HCEC 1CT (cell line): Measurements from ENCODE around the gene KCND3.
"Not testable (repeated sequence)": the region's sequence is repeated elsewhere in the genome, so short reads cannot be mapped to it uniquely, and the experiment has no call there.

Experiments
- DNase-seq: peaks from one replicate; pipeline ENCODE4 v3.0.0-alpha.2; 2017

Gene KCND3

GRCh38 chr1:111802110-111802509, 187.4 kb downstream of the KCND3 start:
- no peak for DNase-seq

- DNase-seq, result no peak
Measured at GRCh38 chr1:111801071-111801850, 188.2 kb downstream of the KCND3 start.

GRCh38 chr1:111799722-111800121, 189.7 kb downstream of the KCND3 start:
- not testable (repeated sequence) for DNase-seq

GRCh38 chr1:111798580-111798979, 190.9 kb downstream of the KCND3 start:
- no peak for DNase-seq

GRCh38 chr1:111795401-111795800, 194.1 kb downstream of the KCND3 start:
- no peak for DNase-seq

- no peak for DNase-seq
Measured at GRCh38 chr1:111793923-111794322, 195.5 kb downstream of the KCND3 start.

- no peak for DNase-seq
Measured at GRCh38 chr1:111792249-111792648, 197.2 kb downstream of the KCND3 start.

- no peak for DNase-seq
Measured at GRCh38 chr1:111791776-111792175, 197.7 kb downstream of the KCND3 start.

- no peak for DNase-seq
Measured at GRCh38 chr1:111789666-111790316, 199.7 kb downstream of the KCND3 start.

- DNase-seq, result no peak
Measured at GRCh38 chr1:111789142-111789541, 200.3 kb downstream of the KCND3 start.

- DNase-seq, result no peak
Measured at GRCh38 chr1:111786669-111787207, 202.7 kb downstream of the KCND3 start.

- no peak for DNase-seq
Measured at GRCh38 chr1:111784273-111784901, 205.1 kb downstream of the KCND3 start.

- DNase-seq, result no peak
Measured at GRCh38 chr1:111779546-111779945, 209.9 kb downstream of the KCND3 start.

- DNase-seq, result peak; percentile 25
Measured at GRCh38 chr1:111778541-111779051, 210.9 kb downstream of the KCND3 start.

- DNase-seq, result no peak
Measured at GRCh38 chr1:111778066-111778465, 211.4 kb downstream of the KCND3 start.

- DNase-seq, result no peak
Measured at GRCh38 chr1:111777301-111777700, 212.2 kb downstream of the KCND3 start.

GRCh38 chr1:111776861-111777260, 212.6 kb downstream of the KCND3 start:
- no peak for DNase-seq

GRCh38 chr1:111776391-111776790, 213.1 kb downstream of the KCND3 start:
- DNase-seq, result no peak

- no peak for DNase-seq
Measured at GRCh38 chr1:111775966-111776365, 213.5 kb downstream of the KCND3 start.

- DNase-seq, result no peak
Measured at GRCh38 chr1:111770916-111771315, 218.6 kb downstream of the KCND3 start.

GRCh38 chr1:111769517-111770146, 219.8 kb downstream of the KCND3 start:
- DNase-seq, result peak; percentile 74

GRCh38 chr1:111768625-111769024, 220.8 kb downstream of the KCND3 start:
- no peak for DNase-seq

GRCh38 chr1:111768023-111768422, 221.4 kb downstream of the KCND3 start:
- DNase-seq, result no peak
